ENCODE results near the gene RMND5A.

Gene RMND5A

GRCh38 chr2:86764661-86765309, 44.7 kb downstream of the RMND5A start:
- no peak for DNase-seq (ENCODE audit: extremely low read depth in 1 of 2, low read depth in 1 of 2)

- DNase-seq (ENCODE audit: extremely low read depth in 1 of 2, low read depth in 1 of 2), result no peak
These were observed 45.2 kb downstream of the RMND5A start for GRCh38 chr2:86765310-86765695.

DNA sequence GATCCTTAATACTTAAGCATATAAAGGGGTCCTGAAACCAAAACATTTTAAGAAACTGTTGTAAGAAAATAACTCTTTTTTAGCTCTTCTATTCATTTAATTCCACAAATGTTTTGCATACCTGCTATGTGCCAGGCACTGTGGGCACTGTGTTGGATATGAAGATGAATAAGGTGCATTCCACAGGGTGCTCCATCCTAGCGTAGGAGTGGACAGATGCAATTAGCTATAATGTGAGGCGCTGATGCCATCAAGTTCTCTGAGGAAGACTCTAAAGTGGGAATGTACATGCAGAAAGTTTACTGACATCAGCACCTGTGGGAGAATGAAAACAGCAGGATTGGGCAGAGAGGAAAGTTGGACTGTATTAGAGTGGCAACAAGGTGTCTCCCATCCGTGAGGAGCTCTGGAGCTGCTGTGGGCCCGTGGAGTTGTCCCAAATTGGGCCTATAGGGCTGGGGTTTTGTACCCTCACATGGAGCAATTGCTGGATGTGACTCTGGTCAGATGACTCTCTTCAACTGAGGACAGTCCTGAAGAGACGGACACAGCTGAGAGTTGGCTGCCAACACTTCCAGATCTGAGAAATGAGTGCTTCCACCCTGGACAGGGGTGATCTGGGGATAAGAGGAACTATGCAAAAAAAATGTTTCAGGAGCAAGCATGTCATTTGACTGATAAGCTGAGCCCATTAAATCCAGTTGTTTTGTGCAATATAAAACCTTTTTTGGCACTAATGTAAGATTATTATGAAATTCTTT, 48.3 kb downstream of the RMND5A start:
- DNase-seq (ENCODE audit: extremely low read depth in 1 of 2, low read depth in 1 of 2), result no peak

- no peak for DNase-seq (ENCODE audit: extremely low read depth in 1 of 2, low read depth in 1 of 2)
These were observed 49.7 kb downstream of the RMND5A start for GRCh38 chr2:86769838-86770237.

DNA sequence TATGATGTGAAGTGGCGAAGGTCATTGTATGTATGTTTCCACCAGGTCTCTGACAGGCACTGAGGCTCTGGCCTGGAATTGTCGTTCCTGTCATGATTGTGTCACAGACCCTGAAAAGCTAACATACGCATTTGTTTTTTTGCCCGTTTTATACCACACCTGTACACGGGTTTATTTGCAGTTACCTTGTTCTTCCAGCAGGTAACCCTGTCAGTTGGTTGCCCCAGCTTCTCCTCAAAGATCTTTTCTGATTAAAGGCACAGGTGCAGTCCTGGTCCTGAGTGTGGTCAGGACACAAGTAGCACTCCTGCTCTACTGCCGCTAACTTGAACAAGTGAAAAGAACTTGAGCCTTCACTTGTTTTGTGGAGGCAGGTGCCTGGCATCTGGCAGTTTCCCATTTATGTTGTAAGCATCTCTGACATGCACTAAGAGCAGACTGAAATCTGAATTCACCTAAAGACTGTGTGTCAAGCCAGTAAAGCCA, 50.8 kb downstream of the RMND5A start:
- DNase-seq (ENCODE audit: extremely low read depth in 1 of 2, low read depth in 1 of 2), result no peak

DNA sequence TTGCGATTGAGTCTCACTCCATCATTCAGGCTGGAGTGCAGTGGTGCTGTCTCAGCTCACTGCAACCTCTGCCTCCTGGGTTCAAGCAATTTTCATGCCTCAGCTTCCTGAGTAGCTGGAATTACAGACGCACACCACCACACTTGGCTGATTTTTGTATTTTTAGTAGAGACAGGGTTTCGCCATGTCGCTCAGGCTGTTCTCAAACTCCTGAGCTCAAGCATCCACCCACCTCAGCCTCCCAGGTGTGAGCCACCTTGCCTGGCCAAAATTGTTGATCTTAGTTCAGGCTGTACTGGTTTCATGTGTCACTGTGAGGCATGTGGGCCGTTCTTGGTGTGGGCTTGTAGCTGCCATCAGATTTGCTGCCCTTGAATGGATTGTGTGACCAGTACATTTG, 52.5 kb downstream of the RMND5A start:
- DNase-seq (ENCODE audit: extremely low read depth in 1 of 2, low read depth in 1 of 2), result no peak

GRCh38 chr2:86774862-86775261, 54.8 kb downstream of the RMND5A start:
- no peak for DNase-seq (ENCODE audit: extremely low read depth in 1 of 2, low read depth in 1 of 2)

GRCh38 chr2:86775338-86775737, 55.2 kb downstream of the RMND5A start:
- no peak for DNase-seq (ENCODE audit: extremely low read depth in 1 of 2, low read depth in 1 of 2)

- DNase-seq (ENCODE audit: extremely low read depth in 1 of 2, low read depth in 1 of 2), result no peak
These were observed 56.4 kb downstream of the RMND5A start for GRCh38 chr2:86776532-86776931.

DNA sequence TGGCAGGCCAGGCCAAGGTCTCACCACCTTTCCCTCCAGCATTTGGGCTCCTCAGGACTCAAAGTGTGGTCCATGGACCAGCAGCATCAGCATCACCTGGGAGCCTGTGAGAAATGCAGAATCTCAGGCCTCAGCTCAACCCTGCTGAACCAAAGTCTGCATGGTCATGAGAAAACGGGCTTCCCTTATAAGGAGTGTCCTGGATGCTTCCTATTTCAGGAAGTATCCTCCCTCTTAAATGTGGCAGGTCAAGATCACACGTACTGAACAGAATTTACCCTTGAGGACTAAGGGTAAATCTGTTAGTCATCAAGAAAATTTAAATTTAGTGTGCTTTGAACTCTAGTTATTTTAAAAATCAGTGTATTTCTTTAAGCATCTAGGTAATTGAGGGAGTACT, 58.9 kb downstream of the RMND5A start:
- DNase-seq (ENCODE audit: extremely low read depth in 1 of 2, low read depth in 1 of 2), result no peak

GRCh38 chr2:86779971-86780370, 59.9 kb downstream of the RMND5A start:
- no peak for DNase-seq (ENCODE audit: extremely low read depth in 1 of 2, low read depth in 1 of 2)

- DNase-seq (ENCODE audit: extremely low read depth in 1 of 2, low read depth in 1 of 2), result no peak
These were observed 61.3 kb downstream of the RMND5A start for GRCh38 chr2:86781363-86781762.

- no peak for DNase-seq (ENCODE audit: extremely low read depth in 1 of 2, low read depth in 1 of 2)
These were observed 62.7 kb downstream of the RMND5A start for GRCh38 chr2:86782748-86783147.

- DNase-seq (ENCODE audit: extremely low read depth in 1 of 2, low read depth in 1 of 2), result peak in 1 of 2 donors; percentile 24
These were observed 63.7 kb downstream of the RMND5A start for GRCh38 chr2:86783615-86784339.

- DNase-seq (ENCODE audit: extremely low read depth in 1 of 2, low read depth in 1 of 2), result peak in 1 of 2 donors; percentile 92
These were observed 65.4 kb downstream of the RMND5A start for GRCh38 chr2:86785456-86785855.

- peak in 1 of 2 donors; percentile 71 for DNase-seq (ENCODE audit: extremely low read depth in 1 of 2, low read depth in 1 of 2)
These were observed 66.0 kb downstream of the RMND5A start for GRCh38 chr2:86786001-86786536.

DNA sequence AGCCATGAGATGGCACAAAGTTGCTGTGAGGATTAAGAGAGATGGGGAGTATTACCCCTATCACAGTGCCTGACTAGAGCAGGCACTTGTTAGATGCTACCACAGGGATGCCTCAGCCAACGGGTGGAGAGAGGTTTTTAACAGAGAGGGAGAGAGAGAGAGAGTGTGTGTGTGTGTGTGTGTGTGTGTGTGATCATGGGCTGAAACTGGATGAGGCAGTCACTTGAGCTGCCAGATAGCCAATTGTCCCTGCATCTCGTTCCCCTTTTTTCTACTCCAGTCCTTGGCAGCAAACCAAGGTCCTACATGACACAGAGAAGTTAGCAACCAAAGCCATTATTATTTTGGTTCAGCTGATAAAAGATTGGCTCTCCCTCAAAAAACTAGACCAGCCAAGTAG, 67.6 kb downstream of the RMND5A start:
- DNase-seq (ENCODE audit: extremely low read depth in 1 of 2, low read depth in 1 of 2), result no peak

GRCh38 chr2:86788165-86788564, 68.1 kb downstream of the RMND5A start:
- DNase-seq (ENCODE audit: extremely low read depth in 1 of 2, low read depth in 1 of 2), result no peak

DNA sequence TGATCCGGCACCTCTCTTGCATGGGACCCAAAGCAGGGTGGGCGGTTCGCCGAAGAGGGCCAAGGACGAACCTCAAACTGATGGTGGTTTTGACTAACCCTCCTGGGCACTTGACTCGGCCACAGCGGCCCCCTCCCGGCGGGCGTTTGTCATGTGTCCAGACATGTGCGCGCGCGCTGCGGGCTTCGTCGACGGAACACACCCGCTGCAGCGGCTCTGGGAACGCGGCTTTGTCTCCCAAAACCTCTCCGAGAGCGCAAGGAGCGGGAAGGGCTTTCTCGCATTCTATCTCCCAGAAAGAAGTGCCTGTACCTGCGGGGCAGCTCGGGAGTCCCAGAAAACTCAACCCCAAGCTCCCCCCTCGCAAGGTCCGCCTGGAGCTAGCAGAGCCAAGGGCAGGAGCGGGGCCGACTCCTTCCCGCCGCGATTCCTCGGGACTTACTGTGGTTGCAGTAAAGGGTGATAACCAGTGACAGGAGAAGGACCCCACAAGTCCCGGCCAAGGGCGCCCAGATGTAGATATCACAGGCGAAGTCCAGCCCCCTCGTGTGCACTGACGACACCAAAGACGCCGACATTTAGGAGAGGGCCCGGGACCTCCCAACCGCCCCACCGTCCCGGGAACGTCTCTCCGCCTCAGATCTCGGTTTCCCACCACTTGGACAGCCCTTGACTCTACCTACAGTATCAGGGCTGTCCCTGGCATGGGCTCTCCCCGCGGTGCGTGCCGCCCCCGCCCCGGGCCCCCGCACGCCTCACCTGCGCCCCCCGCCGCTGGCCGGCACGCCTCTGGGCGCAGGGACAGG, 69.0 kb downstream of the RMND5A start:
- DNase-seq (ENCODE audit: extremely low read depth in 1 of 2, low read depth in 1 of 2), result no peak

DNA sequence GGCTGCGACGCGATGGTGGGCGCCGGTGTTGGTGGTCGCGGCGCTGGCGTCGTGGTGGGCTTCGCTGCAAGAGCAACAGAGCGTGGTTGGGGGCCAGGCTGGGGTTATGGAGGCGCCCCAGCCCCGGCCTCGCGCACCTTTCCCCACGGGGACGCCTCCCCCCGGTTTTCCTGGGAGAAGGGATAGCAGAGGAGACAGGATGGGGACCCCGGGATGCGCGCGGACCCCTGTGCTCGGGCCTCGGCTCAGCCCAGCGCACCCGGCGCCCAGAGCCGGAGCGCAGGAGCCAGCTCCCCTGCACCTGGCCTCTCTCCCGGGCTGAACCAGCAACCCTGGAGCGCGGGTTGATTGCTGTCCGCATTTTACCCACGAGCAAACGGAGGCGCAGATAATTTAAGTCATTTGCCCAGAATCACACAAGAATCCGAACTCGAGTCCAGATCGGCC, 69.6 kb downstream of the RMND5A start:
- DNase-seq (ENCODE audit: extremely low read depth in 1 of 2, low read depth in 1 of 2), result no peak
